ENCODE results near the gene STXBP4. TPM values are rescaled to one million over a fixed set of nuclear protein-coding genes. Genes with fewer than 3 reads are reported as not detected.

The STXBP4 gene
- total RNA-seq, 1 experiment from 2014 or later = 13.6 TPM

DNA sequence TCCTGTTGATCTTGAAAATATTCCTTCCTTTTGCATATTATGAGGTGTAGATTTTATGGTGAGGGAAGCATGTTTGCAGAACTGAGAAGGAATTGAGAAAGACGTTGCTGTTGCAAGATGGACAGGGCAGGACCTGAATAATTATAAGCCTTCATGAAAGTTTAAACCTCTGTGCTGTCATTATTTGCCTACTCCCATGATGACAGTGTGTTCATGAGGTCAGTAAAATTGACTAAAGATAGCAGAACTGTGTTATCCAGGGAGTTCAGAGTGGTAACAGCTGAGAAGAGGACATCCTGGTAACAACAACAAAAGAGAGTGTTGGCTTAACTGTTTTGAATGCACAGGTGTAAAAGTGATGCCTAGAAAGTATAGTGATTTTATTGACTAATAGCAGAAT is 250.9 kb downstream of the STXBP4 start:
- RAD21 ChIA-PET (ENCODE audit: low non-redundant PET in 1 of 2, low total read pairs in 2 of 2, uncharacterized antibody in 2 of 2, unreplicated experiment in 2 of 2) = no interaction called here
- Histone ChIP-seq H3K27me3 (ENCODE audit: insufficient read depth, low read length) (no peaks in the 10 kb centered on the region; the same call in 1 of the 2 replicates), H4K20me1 (ENCODE audit: insufficient read depth) (no peaks in the 10 kb centered on the region), H3K9me2 (ENCODE audit: insufficient read depth) (no peaks in the 10 kb centered on the region), H3K79me2 (ENCODE audit: insufficient read depth, low read length) (no peaks in the 10 kb centered on the region), H3K9ac (ENCODE audit: low read length) (no peak overlapping the region), H3K36me3 (ENCODE audit: control insufficient read depth in 1 of 2, insufficient read depth in 2 of 2, low read length in 2 of 2) (no peaks in the 10 kb centered on the region), H2AFZ (ENCODE audit: low read depth, low read length, poor library complexity, severe bottlenecking) (no peak overlapping the region), H3K9me3 (ENCODE audit: control insufficient read depth in 1 of 2, insufficient read depth in 1 of 2, low read depth in 1 of 2, low read length in 2 of 2) (no peaks in the 10 kb centered on the region), H3K4me3 (replicated peaks in 1 of 2; ENCODE audit: low read depth in 1 of 2, low read length in 2 of 2) (no peak overlapping the region), H3K4me2 (ENCODE audit: low read length) (no peak overlapping the region), H3K27ac (ENCODE audit: low read depth, low read length) (no peak overlapping the region), H3K4me1 (ENCODE audit: control insufficient read depth in 1 of 2, insufficient read depth in 2 of 2, low read length in 2 of 2) (no peaks in the 10 kb centered on the region)
- TF ChIP-seq RAD21 (IDR thresholded peaks at IDR 0.05; ENCODE audit: low read depth) (no peak), CEBPB (IDR thresholded peaks at IDR 0.05; ENCODE audit: low read depth) (no peak), POLR2A (IDR thresholded peaks at IDR 0.05; ENCODE audit: borderline replicate concordance, extremely low read depth, insufficient read depth, insufficient read length) (no peak), EGR1 (IDR thresholded peaks at IDR 0.05; ENCODE audit: low read depth) (no peak), CBX3 (IDR thresholded peaks at IDR 0.05; ENCODE audit: low read depth) (no peak), MAX (IDR thresholded peaks at IDR 0.05) (no peak), FOSL1 (IDR thresholded peaks at IDR 0.05; ENCODE audit: low read depth) (no peak), SRF (IDR thresholded peaks at IDR 0.05; ENCODE audit: low read depth) (no peak), EZH2phosphoT487 (IDR thresholded peaks at IDR 0.05; ENCODE audit: borderline replicate concordance) (no peak), ZFX (IDR thresholded peaks at IDR 0.05) (no peak), SP1 (IDR thresholded peaks at IDR 0.05; ENCODE audit: low read depth) (no peak), POLR2AphosphoS5 (IDR thresholded peaks at IDR 0.05; ENCODE audit: low read depth, low read length) (no peak), TCF7L2 (IDR thresholded peaks at IDR 0.05; ENCODE audit: borderline replicate concordance, extremely low read depth, insufficient read depth, insufficient read length) (no peak), ZNF274 (IDR thresholded peaks at IDR 0.05; ENCODE audit: low read depth, low read length) (no peak), CTCF (IDR thresholded peaks at IDR 0.05 in 2 of 3, conservative IDR thresholded peaks at IDR 0.05 in 1 of 3; ENCODE audit: borderline replicate concordance in 1 of 3, insufficient read depth in 1 of 3, low read depth in 2 of 3, low read length in 2 of 3) (no peak)
- TF ChIP-seq, protein P1, sequence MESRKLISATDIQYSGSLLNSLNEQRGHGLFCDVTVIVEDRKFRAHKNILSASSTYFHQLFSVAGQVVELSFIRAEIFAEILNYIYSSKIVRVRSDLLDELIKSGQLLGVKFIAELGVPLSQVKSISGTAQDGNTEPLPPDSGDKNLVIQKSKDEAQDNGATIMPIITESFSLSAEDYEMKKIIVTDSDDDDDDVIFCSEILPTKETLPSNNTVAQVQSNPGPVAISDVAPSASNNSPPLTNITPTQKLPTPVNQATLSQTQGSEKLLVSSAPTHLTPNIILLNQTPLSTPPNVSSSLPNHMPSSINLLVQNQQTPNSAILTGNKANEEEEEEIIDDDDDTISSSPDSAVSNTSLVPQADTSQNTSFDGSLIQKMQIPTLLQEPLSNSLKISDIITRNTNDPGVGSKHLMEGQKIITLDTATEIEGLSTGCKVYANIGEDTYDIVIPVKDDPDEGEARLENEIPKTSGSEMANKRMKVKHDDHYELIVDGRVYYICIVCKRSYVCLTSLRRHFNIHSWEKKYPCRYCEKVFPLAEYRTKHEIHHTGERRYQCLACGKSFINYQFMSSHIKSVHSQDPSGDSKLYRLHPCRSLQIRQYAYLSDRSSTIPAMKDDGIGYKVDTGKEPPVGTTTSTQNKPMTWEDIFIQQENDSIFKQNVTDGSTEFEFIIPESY (IDR thresholded peaks at IDR 0.05; ENCODE audit: extremely low read depth, insufficient replicate concordance, low read length) = no peak
- TF ChIP-seq, protein P2, sequence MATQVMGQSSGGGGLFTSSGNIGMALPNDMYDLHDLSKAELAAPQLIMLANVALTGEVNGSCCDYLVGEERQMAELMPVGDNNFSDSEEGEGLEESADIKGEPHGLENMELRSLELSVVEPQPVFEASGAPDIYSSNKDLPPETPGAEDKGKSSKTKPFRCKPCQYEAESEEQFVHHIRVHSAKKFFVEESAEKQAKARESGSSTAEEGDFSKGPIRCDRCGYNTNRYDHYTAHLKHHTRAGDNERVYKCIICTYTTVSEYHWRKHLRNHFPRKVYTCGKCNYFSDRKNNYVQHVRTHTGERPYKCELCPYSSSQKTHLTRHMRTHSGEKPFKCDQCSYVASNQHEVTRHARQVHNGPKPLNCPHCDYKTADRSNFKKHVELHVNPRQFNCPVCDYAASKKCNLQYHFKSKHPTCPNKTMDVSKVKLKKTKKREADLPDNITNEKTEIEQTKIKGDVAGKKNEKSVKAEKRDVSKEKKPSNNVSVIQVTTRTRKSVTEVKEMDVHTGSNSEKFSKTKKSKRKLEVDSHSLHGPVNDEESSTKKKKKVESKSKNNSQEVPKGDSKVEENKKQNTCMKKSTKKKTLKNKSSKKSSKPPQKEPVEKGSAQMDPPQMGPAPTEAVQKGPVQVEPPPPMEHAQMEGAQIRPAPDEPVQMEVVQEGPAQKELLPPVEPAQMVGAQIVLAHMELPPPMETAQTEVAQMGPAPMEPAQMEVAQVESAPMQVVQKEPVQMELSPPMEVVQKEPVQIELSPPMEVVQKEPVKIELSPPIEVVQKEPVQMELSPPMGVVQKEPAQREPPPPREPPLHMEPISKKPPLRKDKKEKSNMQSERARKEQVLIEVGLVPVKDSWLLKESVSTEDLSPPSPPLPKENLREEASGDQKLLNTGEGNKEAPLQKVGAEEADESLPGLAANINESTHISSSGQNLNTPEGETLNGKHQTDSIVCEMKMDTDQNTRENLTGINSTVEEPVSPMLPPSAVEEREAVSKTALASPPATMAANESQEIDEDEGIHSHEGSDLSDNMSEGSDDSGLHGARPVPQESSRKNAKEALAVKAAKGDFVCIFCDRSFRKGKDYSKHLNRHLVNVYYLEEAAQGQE (IDR thresholded peaks at IDR 0.05; ENCODE audit: low read depth) = no peak
- TF ChIP-seq, protein P3, sequence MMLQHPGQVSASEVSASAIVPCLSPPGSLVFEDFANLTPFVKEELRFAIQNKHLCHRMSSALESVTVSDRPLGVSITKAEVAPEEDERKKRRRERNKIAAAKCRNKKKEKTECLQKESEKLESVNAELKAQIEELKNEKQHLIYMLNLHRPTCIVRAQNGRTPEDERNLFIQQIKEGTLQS (IDR thresholded peaks at IDR 0.05) = no peak
- intact Hi-C loops (cut with micrococcal nuclease) = no loop called here
- DNase-seq (ENCODE audit: low read depth, low spot score) (no peak), ATAC-seq (no peak)
- CTCF ChIA-PET = no interaction called here
- POLR2A ChIA-PET = no interaction called here
- no TSS peak for BruUV-seq (replicated peaks)
